Calu3 (cell line): ENCODE measurements around the gene GAD2. TPM values are rescaled to one million over a fixed set of nuclear protein-coding genes. Genes with fewer than 3 reads are reported as not detected.
"Not testable (repeated sequence)": the region's sequence is repeated elsewhere in the genome, so short reads cannot be mapped to it uniquely, and the experiment has no call there.

Experiments used
- BruUV-seq: library from RNA; stranded (reverse); fragments of 400-500 nt; replicated peaks from 2 replicates; lab custom pipeline; 2021; lab: Mats Ljungman, UMichigan
- CTCF ChIA-PET: fragments of 300-600 bp; sonication (Branson Sonifier 250); formaldehyde crosslinking; loops from one replicate; lab custom pipeline; 2022; ENCODE audit warnings: antibody characterized with exemption; lab: Charles Lee
- DNase-seq: peaks from one replicate; pipeline ENCODE4 v3.0.0; 2022
- H3K27ac Mint-ChIP-seq: one replicate; pipeline ENCODE4 v1.8.0; 2022; ENCODE audit warnings: mixed read lengths; ENCODE audit not compliant: unreplicated experiment
- H3K27me3 Mint-ChIP-seq: one replicate; pipeline ENCODE4 v1.8.0; 2022; ENCODE audit warnings: mixed read lengths; ENCODE audit not compliant: unreplicated experiment
- H3K36me3 Mint-ChIP-seq: one replicate; pipeline ENCODE4 v1.8.0; 2022; ENCODE audit warnings: mild to moderate bottlenecking, moderate library complexity, mixed read lengths; ENCODE audit not compliant: insufficient read depth, unreplicated experiment
- H3K4me1 Mint-ChIP-seq: one replicate; pipeline ENCODE4 v1.8.0; 2022; ENCODE audit warnings: mild to moderate bottlenecking, low read depth, mixed read lengths; ENCODE audit not compliant: unreplicated experiment
- H3K4me3 Mint-ChIP-seq: one replicate; pipeline ENCODE4 v1.8.0; 2022; ENCODE audit warnings: mild to moderate bottlenecking, low read depth, moderate library complexity, mixed read lengths; ENCODE audit not compliant: unreplicated experiment
- H3K9me3 Mint-ChIP-seq: one replicate; pipeline ENCODE4 v1.8.0; 2022; ENCODE audit warnings: low read depth, mixed read lengths; ENCODE audit not compliant: unreplicated experiment
- intact Hi-C: fragments of 100-400 bp; cut with micrococcal nuclease; formaldehyde crosslinking; loops from one replicate; pipeline ENCODE4 v1.10.0; 2022; ENCODE audit not compliant: unreplicated experiment
- total RNA-seq: library from RNA; stranded (reverse); gene quantifications from 2 replicates; pipeline ENCODE4 v1.2.3, GENCODE V29; 2022
- TF ChIP-seq, protein P1 (sequence below): fragments of 200-600 bp; IDR thresholded peaks from one replicate; pipeline ENCODE4 v1.8.0; 2022; ENCODE audit warnings: antibody characterized with exemption; ENCODE audit not compliant: unreplicated experiment

GAD2 gene
- total RNA-seq, 1 experiment from 2014 or later: not detected

DNA sequence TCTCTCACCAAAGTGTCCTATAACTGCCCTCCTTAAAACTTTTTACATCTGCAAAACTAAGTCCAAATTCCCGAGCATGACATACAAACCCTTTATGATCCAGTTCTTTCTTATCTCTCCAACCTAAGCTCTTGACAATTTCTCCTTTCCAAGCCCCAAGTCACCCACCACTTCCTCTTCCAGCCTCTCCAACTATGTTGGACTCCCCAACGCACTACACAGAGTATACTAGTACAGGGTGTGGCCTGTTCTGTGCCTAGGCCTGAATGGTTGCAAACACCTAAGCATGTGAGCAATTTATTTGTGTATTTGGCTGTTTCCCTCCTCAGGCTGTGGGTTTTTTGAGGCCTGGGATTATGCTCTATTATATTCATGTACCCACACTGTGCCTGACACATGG lies 120.4 kb downstream of the GAD2 start:
- DNase-seq: no peak
- intact Hi-C loops: no loop called here
- H3K4me1 Mint-ChIP-seq: peaks cover 13% of the 10 kb centered on the region
- H3K9me3 Mint-ChIP-seq: no peaks in the 10 kb centered on the region
- no peaks in the 10 kb centered on the region for H3K27me3 Mint-ChIP-seq
- BruUV-seq: no TSS peak
- no peak overlapping the region for H3K27ac Mint-ChIP-seq
- CTCF ChIA-PET: no interaction called here
- no peaks in the 10 kb centered on the region for H3K36me3 Mint-ChIP-seq
- TF ChIP-seq, protein P1, sequence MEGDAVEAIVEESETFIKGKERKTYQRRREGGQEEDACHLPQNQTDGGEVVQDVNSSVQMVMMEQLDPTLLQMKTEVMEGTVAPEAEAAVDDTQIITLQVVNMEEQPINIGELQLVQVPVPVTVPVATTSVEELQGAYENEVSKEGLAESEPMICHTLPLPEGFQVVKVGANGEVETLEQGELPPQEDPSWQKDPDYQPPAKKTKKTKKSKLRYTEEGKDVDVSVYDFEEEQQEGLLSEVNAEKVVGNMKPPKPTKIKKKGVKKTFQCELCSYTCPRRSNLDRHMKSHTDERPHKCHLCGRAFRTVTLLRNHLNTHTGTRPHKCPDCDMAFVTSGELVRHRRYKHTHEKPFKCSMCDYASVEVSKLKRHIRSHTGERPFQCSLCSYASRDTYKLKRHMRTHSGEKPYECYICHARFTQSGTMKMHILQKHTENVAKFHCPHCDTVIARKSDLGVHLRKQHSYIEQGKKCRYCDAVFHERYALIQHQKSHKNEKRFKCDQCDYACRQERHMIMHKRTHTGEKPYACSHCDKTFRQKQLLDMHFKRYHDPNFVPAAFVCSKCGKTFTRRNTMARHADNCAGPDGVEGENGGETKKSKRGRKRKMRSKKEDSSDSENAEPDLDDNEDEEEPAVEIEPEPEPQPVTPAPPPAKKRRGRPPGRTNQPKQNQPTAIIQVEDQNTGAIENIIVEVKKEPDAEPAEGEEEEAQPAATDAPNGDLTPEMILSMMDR: no peak
- no peak overlapping the region for H3K4me3 Mint-ChIP-seq

DNA sequence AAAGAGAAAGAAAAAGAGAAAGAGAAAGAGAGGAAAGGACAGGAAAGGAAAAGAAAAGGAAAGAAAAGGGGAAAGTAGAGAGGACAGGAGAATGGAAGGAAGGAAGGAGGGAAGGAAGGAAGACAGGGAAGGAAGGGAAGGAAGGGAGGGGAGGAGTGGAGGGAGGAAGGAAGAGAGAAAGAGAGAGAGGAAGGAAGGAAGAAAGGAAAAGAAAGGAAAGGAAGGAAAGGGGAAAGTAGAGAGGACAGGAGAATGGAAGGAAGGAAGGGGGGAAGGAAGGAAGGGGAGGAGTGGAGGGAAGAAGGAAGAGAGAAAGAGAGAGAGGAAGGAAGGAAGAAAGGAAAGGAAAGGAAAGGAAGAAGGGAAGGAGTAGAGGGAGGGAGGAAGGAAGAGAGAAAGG lies 125.1 kb downstream of the GAD2 start:
- TF ChIP-seq, protein P1: no peak

DNA sequence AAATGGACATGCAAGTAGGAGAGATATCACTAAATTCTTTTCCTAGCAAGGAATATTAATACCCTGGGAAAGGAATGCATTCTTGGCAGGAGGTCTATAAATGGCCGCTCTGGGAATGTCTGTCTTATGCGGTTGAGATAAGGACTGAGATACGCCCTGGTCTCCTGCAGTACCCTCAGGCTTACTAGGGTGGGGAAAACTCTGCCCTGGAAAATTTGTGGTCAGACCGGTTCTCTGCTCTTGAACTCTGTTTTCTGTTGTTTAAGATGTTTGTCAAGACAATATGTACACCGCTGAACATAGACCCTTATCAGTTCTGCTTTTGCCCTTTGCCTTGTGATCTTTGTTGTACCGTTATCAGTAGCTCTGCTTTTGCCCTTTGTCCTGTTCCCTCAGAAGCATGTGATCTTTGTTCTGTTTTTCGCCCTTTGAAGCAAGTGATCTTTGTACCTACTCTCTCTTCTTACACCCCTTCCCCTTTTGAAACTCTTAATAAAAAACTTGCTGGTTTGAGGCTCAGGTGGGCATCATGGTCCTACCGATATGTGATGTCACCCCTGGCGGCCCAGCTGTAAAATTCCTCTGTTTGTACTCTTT lies 132.3 kb downstream of the GAD2 start:
- BruUV-seq, H3K9me3 Mint-ChIP-seq, intact Hi-C loops, CTCF ChIA-PET, H3K27me3 Mint-ChIP-seq, H3K36me3 Mint-ChIP-seq: not testable (repeated sequence)
- Mint-ChIP-seq H3K4me1 (peaks cover 31% of the 10 kb centered on the region), H3K4me3 (peak overlapping the region; percentile 5), H3K27ac (peak overlapping the region; percentile 64)
- DNase-seq: peak; percentile 56

More for the DNA sequence above, 125.1 kb downstream of the GAD2 start:
- BruUV-seq: no TSS peak
- H3K36me3 Mint-ChIP-seq: no peaks in the 10 kb centered on the region
- H3K9me3 Mint-ChIP-seq: no peaks in the 10 kb centered on the region
- H3K27ac Mint-ChIP-seq: no peak overlapping the region
- no peak overlapping the region for H3K4me3 Mint-ChIP-seq
- H3K4me1 Mint-ChIP-seq: no peaks in the 10 kb centered on the region
- no peaks in the 10 kb centered on the region for H3K27me3 Mint-ChIP-seq
- CTCF ChIA-PET: no interaction called here
- no peak for DNase-seq
- intact Hi-C loops: no loop called here

Other genes with a start within 250 kb of the GAD2 start
- 1.5 and 1.9 TPM in 2 replicates for gene APBB1IP, start 221.6 kb downstream of the GAD2 start, total RNA-seq